PC-9 (cell line): ENCODE measurements around the gene DOP1A.

Experiments
- EZH2 ChIP-seq: fragments of 200-600 bp; sonication (generic); IDR thresholded peaks from 2 replicates; pipeline ENCODE4 v1.8.0; 2017; ENCODE audit warnings: antibody characterized with exemption, low read depth
- TF ChIP-seq, protein P1 (sequence below): fragments of 200-600 bp; sonication (generic); conservative IDR thresholded peaks from 2 replicates; pipeline ENCODE4 v1.6.1; 2017; ENCODE audit warnings: mixed run types, antibody characterized with exemption, mild to moderate bottlenecking, moderate library complexity

DNA sequence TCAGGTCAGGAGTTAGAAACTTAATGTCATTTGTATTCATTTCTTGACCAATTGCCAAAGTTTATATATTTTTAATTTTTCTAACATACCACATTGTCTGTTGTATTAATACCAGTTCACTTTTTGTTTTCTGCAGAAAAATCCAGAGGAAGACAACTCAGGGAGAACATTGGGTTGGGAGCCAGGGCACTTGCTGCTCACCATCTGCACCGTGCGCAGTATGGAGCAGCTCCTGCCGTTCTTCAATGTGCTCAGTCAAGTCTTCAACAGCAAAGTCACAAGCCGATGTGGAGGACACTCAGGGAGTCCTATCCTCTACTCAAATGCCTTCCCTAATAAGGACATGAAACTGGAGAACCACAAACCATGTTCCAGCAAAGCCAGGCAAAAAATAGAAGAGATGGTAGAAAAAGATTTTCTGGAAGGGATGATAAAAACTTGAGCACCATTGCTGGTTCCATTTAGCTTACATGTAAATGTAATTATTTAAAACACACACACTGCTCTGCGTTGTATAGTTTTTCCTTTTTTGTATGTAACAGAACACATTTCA lies 100.3 kb downstream of the DOP1A start:
- TF ChIP-seq, protein P1, sequence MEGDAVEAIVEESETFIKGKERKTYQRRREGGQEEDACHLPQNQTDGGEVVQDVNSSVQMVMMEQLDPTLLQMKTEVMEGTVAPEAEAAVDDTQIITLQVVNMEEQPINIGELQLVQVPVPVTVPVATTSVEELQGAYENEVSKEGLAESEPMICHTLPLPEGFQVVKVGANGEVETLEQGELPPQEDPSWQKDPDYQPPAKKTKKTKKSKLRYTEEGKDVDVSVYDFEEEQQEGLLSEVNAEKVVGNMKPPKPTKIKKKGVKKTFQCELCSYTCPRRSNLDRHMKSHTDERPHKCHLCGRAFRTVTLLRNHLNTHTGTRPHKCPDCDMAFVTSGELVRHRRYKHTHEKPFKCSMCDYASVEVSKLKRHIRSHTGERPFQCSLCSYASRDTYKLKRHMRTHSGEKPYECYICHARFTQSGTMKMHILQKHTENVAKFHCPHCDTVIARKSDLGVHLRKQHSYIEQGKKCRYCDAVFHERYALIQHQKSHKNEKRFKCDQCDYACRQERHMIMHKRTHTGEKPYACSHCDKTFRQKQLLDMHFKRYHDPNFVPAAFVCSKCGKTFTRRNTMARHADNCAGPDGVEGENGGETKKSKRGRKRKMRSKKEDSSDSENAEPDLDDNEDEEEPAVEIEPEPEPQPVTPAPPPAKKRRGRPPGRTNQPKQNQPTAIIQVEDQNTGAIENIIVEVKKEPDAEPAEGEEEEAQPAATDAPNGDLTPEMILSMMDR, result no peak
- no peak for TF ChIP-seq EZH2
